NCI-H1694 treated with DMSO at 0.1 percent for 48 hours (cell line): ENCODE results near the gene C1QTNF1.
A peak's percentile ranks its signal among the peaks of the same experiment; 100 is the strongest.

Experiments used
- DNase-seq: peaks from one replicate; lab custom pipeline; 2025; lab: John Stamatoyannopoulos, UW

Gene C1QTNF1

GRCh38 chr17:78993241-78993956 is 30.6 kb upstream of the C1QTNF1 start:
- peak; percentile 24 for DNase-seq

DNA sequence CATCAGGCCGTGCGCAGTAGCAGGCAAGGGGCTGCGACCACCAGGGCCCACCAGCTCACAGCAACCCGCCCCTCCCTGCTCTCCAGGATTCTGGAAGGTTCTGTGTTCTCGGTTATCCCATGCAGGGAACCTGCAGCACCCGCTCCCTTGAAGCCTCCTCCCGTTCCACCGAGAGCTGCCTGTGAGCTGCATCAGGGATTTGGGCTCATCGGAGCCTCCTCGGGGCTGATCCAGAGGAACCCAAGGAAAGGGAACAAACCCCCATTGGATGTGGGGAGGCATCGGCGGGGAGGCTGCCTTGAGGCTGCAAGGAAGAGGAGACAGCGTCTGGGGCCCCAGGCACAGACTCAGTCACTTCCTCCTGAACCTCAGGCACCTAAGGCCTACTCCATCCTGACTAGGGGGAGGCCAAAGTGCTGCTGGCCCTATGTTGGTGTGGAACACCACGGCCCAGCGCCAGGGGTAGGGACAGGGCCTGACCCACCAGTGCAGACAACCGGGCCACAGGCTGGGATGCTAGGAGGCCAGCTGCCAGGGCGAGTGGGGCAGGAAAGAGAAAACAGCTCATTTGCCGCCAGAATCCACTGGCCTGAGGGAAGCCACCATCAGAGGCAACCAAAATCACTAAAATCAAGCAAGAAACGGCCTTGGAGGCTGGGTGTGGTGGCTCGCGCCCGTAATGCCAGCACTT is 29.8 kb upstream of the C1QTNF1 start:
- no peak for DNase-seq

DNA sequence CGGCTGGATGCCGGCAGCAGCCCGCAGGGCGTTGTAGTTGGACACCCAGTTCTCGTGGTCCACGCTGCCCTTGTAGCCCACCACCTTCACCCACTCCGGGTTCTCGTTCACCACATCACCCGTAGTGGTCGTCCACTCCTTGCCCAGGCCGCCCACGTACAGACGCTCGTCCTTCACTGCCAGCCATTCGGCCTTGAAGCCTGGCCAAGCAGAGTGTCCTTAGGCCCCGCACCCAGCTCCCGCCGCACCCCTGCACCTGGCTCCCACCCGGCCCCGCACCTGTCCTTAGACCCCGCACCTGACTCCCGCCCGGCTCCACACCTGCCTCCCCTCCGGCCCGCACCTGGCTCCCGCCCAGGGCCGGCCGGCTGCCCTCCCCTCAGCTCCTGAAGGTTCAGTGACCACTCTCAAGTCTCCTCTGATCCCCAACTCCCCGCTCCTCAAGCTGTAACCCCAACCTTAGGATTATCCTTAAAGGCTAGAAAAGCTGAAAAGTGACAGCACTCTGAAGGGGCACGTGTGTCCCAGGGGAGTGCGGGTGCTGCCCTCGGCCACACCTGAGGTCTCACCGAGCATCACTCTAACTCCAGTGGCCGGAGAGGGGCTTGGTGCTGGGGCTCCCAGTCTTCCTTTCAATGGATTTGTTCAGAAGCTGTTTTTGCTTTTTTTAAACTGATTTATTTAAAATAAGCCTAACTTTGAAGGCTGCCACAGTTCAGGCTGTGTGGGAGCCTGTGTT is 28.8 kb upstream of the C1QTNF1 start:
- no peak for DNase-seq

- no peak for DNase-seq
Measured at GRCh38 chr17:78995761-78996451, 28.1 kb upstream of the C1QTNF1 start.

GRCh38 chr17:78996781-78997201 is 27.2 kb upstream of the C1QTNF1 start:
- no peak for DNase-seq

- DNase-seq = peak; percentile 31
Measured at GRCh38 chr17:78997231-78997741, 26.7 kb upstream of the C1QTNF1 start.

- no peak for DNase-seq
Measured at GRCh38 chr17:78997881-78998280, 26.1 kb upstream of the C1QTNF1 start.

DNA sequence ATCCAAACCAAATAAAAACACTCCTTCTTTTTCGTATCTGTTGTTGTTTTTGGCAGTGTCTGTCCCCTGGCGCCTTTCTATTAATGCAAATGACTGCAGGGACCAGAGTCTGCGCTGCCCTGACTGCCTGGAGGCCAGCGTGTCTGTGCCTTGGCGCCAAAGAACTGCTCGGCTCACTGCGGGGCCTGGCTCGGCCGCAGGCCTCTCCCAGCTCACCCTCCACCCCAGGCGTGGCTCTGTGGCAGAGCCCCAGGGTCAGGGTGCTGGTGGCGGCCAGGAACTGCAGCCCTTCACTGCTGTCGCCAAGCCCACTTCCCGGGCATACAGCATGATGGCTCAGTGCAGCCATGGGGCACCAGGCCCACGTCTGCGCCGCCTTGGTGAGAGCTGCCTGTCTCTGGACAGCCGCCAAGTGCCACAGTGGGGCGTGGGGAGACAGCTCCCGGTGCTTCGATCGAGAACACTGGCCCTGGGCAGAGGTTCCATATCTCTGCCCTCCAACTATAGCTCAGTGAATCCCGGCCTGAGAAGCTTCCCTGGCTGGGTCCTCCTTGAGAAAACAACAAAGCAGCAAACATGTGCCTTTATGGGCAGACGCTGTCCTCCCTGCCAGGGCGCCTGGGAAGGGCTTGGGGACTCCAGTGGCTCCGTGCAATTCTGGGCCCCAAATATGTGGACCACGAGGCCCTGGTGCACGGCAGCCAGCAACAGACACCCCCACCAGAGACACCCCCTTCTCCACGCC is 25.5 kb upstream of the C1QTNF1 start:
- peak; percentile 21 for DNase-seq

DNA sequence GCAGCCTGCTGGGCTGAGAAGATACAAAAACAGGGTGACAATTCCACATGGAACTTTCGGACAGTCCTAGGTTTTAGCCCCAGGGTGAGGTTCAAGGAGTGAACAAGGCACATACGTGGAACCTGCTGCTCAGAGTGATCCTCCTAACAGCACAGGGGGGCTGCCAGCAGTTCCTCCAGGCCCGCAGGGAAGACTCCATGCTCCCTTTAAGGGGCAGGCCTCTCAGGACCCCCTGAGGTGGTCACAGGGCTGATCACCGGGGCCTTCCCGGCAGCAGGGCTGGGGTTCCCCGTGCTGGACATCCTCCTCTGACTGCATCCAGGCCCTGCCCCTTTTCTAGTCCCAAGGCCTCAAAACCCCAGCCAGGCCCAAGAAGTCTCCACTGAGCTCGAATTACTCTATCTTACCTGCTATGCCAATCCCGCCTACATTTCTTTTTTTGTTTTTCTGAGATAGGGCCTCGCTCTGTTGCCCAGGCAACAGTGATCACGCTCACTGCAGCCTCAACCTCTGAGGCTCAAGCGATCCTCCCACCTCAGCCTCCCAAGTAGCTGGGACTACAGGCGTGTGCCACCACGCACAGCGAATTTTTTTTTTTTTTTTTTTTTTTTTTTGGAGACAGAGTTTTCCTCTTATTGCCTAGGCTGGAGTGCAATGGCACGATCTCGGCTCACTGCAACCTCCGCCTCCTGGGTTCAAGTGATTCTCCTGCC is 24.8 kb upstream of the C1QTNF1 start:
- DNase-seq = no peak

- DNase-seq = no peak
Measured at GRCh38 chr17:78999947-79000395, 24.0 kb upstream of the C1QTNF1 start.

DNA sequence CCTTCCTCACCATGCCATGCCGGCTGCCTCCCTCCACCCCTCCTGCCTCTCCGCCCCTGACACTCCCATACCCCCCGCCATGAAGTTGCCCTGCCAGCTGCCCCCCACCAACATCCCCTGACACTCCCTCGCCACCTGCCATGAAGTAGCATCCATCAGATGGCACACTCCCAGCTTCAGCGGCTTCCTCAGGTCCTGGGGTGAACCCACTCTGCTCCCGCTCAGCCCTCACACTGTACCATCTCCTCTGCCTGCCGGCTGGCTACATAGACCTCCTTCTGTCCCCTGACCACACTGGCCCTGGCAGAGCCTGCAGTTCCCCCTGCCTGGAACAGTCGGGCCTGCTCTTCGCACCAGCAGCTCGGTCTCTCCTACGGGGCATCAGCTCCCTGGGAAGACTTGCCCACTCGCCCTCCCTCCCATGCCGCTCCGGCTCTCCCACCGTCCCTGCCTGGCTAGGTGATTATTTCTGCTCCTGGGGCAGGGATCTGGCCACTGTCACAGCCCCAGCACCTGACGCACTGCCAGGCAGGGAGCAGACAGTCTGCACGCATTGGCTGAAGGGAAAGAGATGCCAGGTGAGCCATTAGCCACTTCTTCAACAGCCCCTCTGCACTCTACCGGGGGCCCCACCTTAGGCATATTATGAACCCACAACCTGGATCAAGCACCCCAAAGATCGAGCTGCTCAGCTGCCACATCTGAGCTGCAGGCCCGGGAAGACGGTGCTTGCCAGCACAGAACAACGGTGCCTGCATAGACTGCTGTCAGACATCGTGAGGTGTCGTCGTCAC is 23.4 kb upstream of the C1QTNF1 start:
- DNase-seq = peak; percentile 78

DNA sequence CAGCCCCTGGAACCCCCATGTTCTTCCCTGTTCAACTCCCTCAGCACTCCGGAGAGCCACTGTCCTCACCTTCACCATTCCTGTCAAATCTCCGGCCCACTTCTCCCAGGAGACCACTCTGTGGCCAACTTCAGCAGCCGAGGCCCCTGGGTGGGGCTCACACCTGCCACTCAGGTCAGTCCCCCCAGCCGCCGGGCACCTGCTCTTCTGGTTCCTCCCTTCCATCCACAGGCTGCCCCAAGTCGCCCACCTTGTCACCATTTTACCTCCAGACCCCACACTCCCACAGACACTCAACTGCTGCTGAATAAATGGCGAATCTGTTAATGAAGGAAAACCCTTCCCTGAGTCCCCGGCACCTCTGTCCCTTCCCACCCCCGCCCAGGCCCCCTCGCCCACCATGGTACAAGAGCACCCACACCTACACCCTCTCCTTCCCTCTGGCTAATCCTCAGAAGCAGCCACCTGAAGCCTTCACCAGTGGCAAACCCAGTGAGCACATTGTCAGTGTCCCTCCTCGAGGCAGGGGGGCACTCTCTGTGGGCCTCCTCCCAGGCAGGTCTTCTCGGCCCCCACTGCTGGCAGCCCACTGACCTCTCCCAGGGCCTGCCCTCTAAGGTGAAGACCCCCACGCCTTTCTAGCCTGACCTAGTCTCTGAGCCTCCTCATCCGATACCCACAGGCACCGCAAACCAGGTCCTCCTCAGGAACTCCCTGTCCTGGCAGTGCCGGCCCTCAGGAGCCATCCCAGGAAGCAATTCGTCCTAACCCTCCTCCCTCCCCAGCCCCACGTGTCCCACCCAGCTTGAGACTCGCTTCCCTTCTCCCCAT is 22.6 kb upstream of the C1QTNF1 start:
- DNase-seq = no peak

DNA sequence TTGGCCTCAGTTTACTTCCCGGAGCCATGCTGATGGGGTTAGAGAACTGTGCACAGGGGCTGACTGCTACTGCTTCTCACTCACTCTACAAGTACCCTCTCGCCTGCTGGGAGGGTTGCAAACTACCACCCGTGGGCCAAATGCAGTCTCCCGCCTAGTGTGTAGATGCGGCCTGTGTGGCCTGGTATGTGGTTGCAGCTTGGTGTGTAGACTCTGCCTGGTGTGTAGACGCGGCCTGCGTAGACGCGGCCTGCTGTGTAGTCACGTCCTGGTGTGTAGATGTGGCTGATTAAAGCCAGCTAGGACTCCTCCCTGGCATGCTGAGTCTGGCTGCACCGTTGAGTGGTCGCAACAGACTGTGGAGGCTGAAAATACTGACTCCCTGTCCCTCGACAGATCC is 21.7 kb upstream of the C1QTNF1 start:
- no peak for DNase-seq

GRCh38 chr17:79002796-79003593 is 21.0 kb upstream of the C1QTNF1 start:
- no peak for DNase-seq

DNA sequence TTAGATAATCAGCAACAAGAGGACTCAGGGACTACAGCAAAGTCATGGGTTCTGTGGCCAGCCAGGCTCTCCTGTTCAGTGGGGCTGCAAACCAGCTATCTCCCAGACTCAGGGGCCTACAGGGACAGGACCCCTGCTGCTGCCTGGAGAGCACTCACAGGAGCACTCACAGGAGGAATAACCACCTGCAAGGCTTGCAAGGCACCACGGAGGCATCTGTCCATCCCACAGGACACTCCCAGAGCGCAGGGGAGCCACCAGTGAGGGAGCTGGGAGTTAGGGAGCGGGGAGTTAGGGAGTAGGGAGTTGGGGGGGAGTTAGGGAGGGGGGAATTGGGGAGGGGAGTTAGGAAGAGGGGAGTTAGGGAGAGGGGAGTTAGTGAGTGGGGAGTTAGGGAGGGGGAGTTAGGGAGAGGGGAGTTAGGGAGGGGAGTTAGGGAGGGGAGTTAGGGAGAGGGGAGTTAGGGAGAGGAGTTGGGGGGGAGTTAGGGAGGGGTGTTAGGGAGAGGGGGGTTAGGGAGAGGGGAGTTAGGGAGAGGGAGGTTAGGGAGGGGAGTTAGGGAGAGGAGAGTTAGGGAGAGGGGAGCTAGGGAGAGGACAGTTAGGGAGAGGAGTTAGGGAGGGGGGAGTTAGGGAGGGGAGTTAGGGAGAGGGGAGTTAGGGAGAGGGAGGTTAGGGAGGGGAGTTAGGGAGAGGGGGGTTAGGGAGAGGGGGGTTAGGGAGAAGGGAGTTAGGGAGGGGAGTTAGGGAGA is 20.1 kb upstream of the C1QTNF1 start:
- no peak for DNase-seq

DNA sequence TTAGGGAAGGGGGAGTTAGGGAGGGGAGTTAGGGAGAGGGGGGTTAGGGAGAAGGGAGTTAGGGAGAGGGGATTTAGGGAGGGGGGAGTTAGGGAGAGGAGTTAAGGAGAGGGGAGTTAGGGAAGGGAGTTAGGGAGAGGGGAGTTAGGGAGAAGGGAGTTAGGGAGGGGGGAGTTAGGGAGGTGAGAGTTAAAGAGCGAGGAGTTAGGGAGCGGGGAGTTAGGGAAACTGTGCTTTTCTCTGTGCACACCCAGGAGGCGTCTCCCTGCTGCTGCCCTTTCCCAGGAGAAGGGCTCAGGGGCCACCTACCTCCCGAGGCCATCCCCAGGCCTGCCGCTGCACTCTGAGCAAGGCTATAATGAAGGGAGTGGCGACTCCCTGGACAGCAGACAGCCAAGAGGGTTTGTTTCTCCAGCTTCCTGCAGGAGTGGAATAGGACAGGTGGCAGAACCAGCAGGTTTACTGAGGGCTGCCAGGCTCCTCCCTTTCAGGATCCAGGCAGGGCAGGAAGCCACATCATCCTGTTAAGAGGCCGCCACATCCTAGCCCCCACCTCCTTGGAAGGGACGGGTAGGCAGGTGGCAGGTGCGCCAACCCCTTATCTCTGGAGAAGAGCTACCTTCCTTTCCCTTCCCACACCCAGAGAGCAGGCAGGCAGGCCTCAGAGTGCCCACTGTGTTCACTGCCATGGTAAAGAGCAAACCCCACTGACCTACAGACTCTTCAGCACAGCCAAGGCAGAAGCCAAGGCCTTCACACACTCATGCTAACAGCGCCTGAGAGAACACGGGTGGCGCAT is 18.7 kb upstream of the C1QTNF1 start:
- DNase-seq = no peak

GRCh38 chr17:79006046-79006445 is 17.9 kb upstream of the C1QTNF1 start:
- DNase-seq = no peak
